ENCODE measurements around the gene ANKRD13B.

The ANKRD13B gene

GRCh38 chr17:29645515-29646051 is 52.7 kb downstream of the ANKRD13B start:
- Histone ChIP-seq H3K23ac (ENCODE audit: low read length in 2 of 2) (no peak overlapping the region), H3K18ac (ENCODE audit: low read depth in 1 of 2, low read length in 2 of 2) (no peak overlapping the region), H3K27me3 (ENCODE audit: control insufficient read depth in 1 of 2, insufficient read depth in 1 of 2, low read length in 2 of 2) (no peaks in the 10 kb centered on the region), H3K4me1 (ENCODE audit: control insufficient read depth, insufficient read depth, low read depth, low read length) (peaks cover 2% of the 10 kb centered on the region), H3K36me3 (ENCODE audit: control insufficient read depth in 1 of 2, insufficient read depth in 2 of 2, low read depth in 1 of 2, low read length in 2 of 2) (peaks cover 0 to 3% of the 10 kb centered on the region in 2 experiments), H4K91ac (ENCODE audit: low read length) (no peak overlapping the region), H2BK5ac (ENCODE audit: low read depth, low read length, poor library complexity, severe bottlenecking) (no peak overlapping the region), H2BK120ac (ENCODE audit: low read depth, low read length) (no peak overlapping the region), H2BK15ac (ENCODE audit: low read depth, poor library complexity, severe bottlenecking) (no peak overlapping the region), H3K9ac (ENCODE audit: low read length) (peak overlapping the region; percentile 83), H3K4me3 (ENCODE audit: insufficient read depth in 1 of 2, low read depth in 1 of 2, low read length in 2 of 2) (peak overlapping the region in 1 of 2 experiments; percentile 59), H3K79me1 (replicated peaks; ENCODE audit: low read length, poor library complexity, severe bottlenecking) (peaks cover 3% of the 10 kb centered on the region), H2AFZ (ENCODE audit: low read depth, low read length) (no peak overlapping the region), H3K4ac (ENCODE audit: low read depth in 1 of 2, low read length in 2 of 2) (no peak overlapping the region), H3K4me2 (ENCODE audit: low read length, poor library complexity, severe bottlenecking) (no peak overlapping the region), H2BK12ac (ENCODE audit: low read length in 2 of 2) (no peak overlapping the region), H3K14ac (ENCODE audit: low read length in 2 of 2) (no peak overlapping the region), H3K9me3 (ENCODE audit: control insufficient read depth, low read length) (no peaks in the 10 kb centered on the region), H4K8ac (ENCODE audit: low read length) (no peak overlapping the region), H3K27ac (ENCODE audit: low read length, poor library complexity, severe bottlenecking) (no peak overlapping the region), H2AK5ac (ENCODE audit: low read length, severe bottlenecking) (no peak overlapping the region)
- peak; percentile 53 for DNase-seq
- WGBS, result 84% methylated on average over 5 of the region's 5 CpGs

GRCh38 chr17:29648005-29648404 is 55.1 kb downstream of the ANKRD13B start:
- Histone ChIP-seq H2AK5ac (ENCODE audit: low read length, severe bottlenecking) (no peak overlapping the region), H3K4ac (ENCODE audit: low read depth in 1 of 2, low read length in 2 of 2) (no peak overlapping the region), H3K4me1 (ENCODE audit: control insufficient read depth, insufficient read depth, low read depth, low read length) (no peaks in the 10 kb centered on the region), H2BK15ac (ENCODE audit: low read depth, poor library complexity, severe bottlenecking) (no peak overlapping the region), H3K23ac (ENCODE audit: low read length in 2 of 2) (no peak overlapping the region), H2BK120ac (ENCODE audit: low read depth, low read length) (no peak overlapping the region), H3K36me3 (ENCODE audit: control insufficient read depth in 1 of 2, insufficient read depth in 2 of 2, low read depth in 1 of 2, low read length in 2 of 2) (peaks cover 0 to 3% of the 10 kb centered on the region in 2 experiments), H3K18ac (ENCODE audit: low read depth in 1 of 2, low read length in 2 of 2) (no peak overlapping the region), H3K9ac (ENCODE audit: low read length) (no peak overlapping the region), H3K9me3 (ENCODE audit: control insufficient read depth, low read length) (no peaks in the 10 kb centered on the region), H3K27ac (ENCODE audit: low read length, poor library complexity, severe bottlenecking) (no peak overlapping the region), H3K27me3 (ENCODE audit: control insufficient read depth in 1 of 2, insufficient read depth in 1 of 2, low read length in 2 of 2) (no peaks in the 10 kb centered on the region), H3K14ac (ENCODE audit: low read length in 2 of 2) (no peak overlapping the region), H3K4me3 (ENCODE audit: insufficient read depth in 1 of 2, low read depth in 1 of 2, low read length in 2 of 2) (no peak overlapping the region), H3K79me1 (replicated peaks; ENCODE audit: low read length, poor library complexity, severe bottlenecking) (peaks cover 3% of the 10 kb centered on the region), H2AFZ (ENCODE audit: low read depth, low read length) (no peak overlapping the region), H4K91ac (ENCODE audit: low read length) (no peak overlapping the region), H3K4me2 (ENCODE audit: low read length, poor library complexity, severe bottlenecking) (no peak overlapping the region), H2BK12ac (ENCODE audit: low read length in 2 of 2) (no peak overlapping the region), H4K8ac (ENCODE audit: low read length) (no peak overlapping the region), H2BK5ac (ENCODE audit: low read depth, low read length, poor library complexity, severe bottlenecking) (no peak overlapping the region)
- WGBS, result 99% methylated on average over 5 of the region's 5 CpGs
- no peak for DNase-seq

- Histone ChIP-seq H3K9me3 (ENCODE audit: control insufficient read depth, low read length) (no peaks in the 10 kb centered on the region), H2BK12ac (ENCODE audit: low read length in 2 of 2) (no peak overlapping the region), H3K36me3 (ENCODE audit: control insufficient read depth in 1 of 2, insufficient read depth in 2 of 2, low read depth in 1 of 2, low read length in 2 of 2) (peaks cover 0 to 3% of the 10 kb centered on the region in 2 experiments), H2AK5ac (ENCODE audit: low read length, severe bottlenecking) (no peak overlapping the region), H2BK120ac (ENCODE audit: low read depth, low read length) (no peak overlapping the region), H4K8ac (ENCODE audit: low read length) (no peak overlapping the region), H3K14ac (ENCODE audit: low read length in 2 of 2) (no peak overlapping the region), H3K27ac (ENCODE audit: low read length, poor library complexity, severe bottlenecking) (no peak overlapping the region), H3K18ac (ENCODE audit: low read depth in 1 of 2, low read length in 2 of 2) (no peak overlapping the region), H3K4me3 (ENCODE audit: insufficient read depth in 1 of 2, low read depth in 1 of 2, low read length in 2 of 2) (no peak overlapping the region), H3K23ac (ENCODE audit: low read length in 2 of 2) (no peak overlapping the region), H3K4me2 (ENCODE audit: low read length, poor library complexity, severe bottlenecking) (no peak overlapping the region), H3K4me1 (ENCODE audit: control insufficient read depth, insufficient read depth, low read depth, low read length) (no peaks in the 10 kb centered on the region), H3K9ac (ENCODE audit: low read length) (no peak overlapping the region), H3K79me1 (replicated peaks; ENCODE audit: low read length, poor library complexity, severe bottlenecking) (no peaks in the 10 kb centered on the region), H2AFZ (ENCODE audit: low read depth, low read length) (no peak overlapping the region), H3K4ac (ENCODE audit: low read depth in 1 of 2, low read length in 2 of 2) (no peak overlapping the region), H2BK15ac (ENCODE audit: low read depth, poor library complexity, severe bottlenecking) (no peak overlapping the region), H3K27me3 (ENCODE audit: control insufficient read depth in 1 of 2, insufficient read depth in 1 of 2, low read length in 2 of 2) (no peaks in the 10 kb centered on the region), H4K91ac (ENCODE audit: low read length) (no peak overlapping the region), H2BK5ac (ENCODE audit: low read depth, low read length, poor library complexity, severe bottlenecking) (no peak overlapping the region)
- 94% methylated on average over 4 of the region's 5 CpGs for WGBS
- DNase-seq, result no peak
Measured at GRCh38 chr17:29649359-29649758, 56.4 kb downstream of the ANKRD13B start.

- H4K91ac ChIP-seq (ENCODE audit: low read length), result no peak overlapping the region
Measured at GRCh38 chr17:29650396-29650795, 57.5 kb downstream of the ANKRD13B start.

More at GRCh38 chr17:29650396-29650795, 57.5 kb downstream of the ANKRD13B start:
- Histone ChIP-seq H3K79me1 (replicated peaks; ENCODE audit: low read length, poor library complexity, severe bottlenecking) (no peaks in the 10 kb centered on the region), H3K36me3 (ENCODE audit: control insufficient read depth in 1 of 2, insufficient read depth in 2 of 2, low read depth in 1 of 2, low read length in 2 of 2) (peaks cover 2 to 3% of the 10 kb centered on the region in 2 experiments), H3K4me2 (ENCODE audit: low read length, poor library complexity, severe bottlenecking) (no peak overlapping the region), H2BK12ac (ENCODE audit: low read length in 2 of 2) (no peak overlapping the region), H3K4me3 (ENCODE audit: insufficient read depth in 1 of 2, low read depth in 1 of 2, low read length in 2 of 2) (no peak overlapping the region), H4K8ac (ENCODE audit: low read length) (no peak overlapping the region), H3K27ac (ENCODE audit: low read length, poor library complexity, severe bottlenecking) (no peak overlapping the region), H2BK5ac (ENCODE audit: low read depth, low read length, poor library complexity, severe bottlenecking) (no peak overlapping the region), H3K18ac (ENCODE audit: low read depth in 1 of 2, low read length in 2 of 2) (no peak overlapping the region), H3K9me3 (ENCODE audit: control insufficient read depth, low read length) (no peaks in the 10 kb centered on the region), H2AK5ac (ENCODE audit: low read length, severe bottlenecking) (no peak overlapping the region), H3K9ac (ENCODE audit: low read length) (no peak overlapping the region), H3K4ac (ENCODE audit: low read depth in 1 of 2, low read length in 2 of 2) (no peak overlapping the region), H3K4me1 (ENCODE audit: control insufficient read depth, insufficient read depth, low read depth, low read length) (no peaks in the 10 kb centered on the region), H2BK15ac (ENCODE audit: low read depth, poor library complexity, severe bottlenecking) (no peak overlapping the region), H3K23ac (ENCODE audit: low read length in 2 of 2) (no peak overlapping the region), H3K14ac (ENCODE audit: low read length in 2 of 2) (no peak overlapping the region), H2BK120ac (ENCODE audit: low read depth, low read length) (no peak overlapping the region), H2AFZ (ENCODE audit: low read depth, low read length) (no peak overlapping the region), H3K27me3 (ENCODE audit: control insufficient read depth in 1 of 2, insufficient read depth in 1 of 2, low read length in 2 of 2) (no peaks in the 10 kb centered on the region)
- DNase-seq, result no peak
- 92% methylated on average over 4 of the region's 4 CpGs for WGBS
